ENCODE measurements around the gene CHD5.
A peak's percentile ranks its signal among the peaks of the same experiment; 100 is the strongest.

Gene CHD5

DNA sequence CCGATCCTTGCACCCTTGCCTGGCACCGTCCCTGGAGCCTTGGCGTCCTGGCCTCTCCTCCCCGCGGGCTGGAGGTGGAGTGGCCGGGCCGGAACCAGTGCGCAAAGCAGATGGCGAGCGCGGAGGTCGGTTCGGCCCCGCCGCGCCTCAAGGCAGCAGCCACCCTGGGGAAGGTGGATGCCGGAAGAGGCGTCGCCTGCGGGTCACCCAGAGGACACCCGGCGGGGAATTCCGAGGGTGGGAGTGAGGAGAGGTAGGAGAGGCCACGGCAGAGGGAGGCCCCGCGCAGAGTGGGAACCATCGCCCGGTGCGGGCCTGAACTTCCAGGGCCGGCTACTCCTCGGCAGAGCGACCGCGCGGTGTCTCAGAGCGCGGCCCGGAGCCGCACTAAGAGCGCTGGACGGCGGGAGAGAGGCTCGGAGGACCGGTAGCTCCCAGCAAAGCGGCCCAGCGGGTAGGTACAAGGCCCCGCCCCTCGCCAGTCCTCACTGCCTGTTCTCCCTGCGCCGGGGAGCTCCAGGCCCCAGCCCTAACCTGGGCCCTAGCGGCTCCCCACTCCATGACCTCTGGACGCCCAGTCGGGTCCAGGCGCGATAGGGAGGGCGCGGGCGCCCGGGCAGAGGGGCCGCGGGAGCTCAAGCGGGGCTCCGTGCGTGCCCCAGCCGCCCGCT is 25.9 kb upstream of the CHD5 start, which contains the start of gene RNF207:
RNF207 (plus strand) TSS at position 271 of the 671 bp plus-strand sequence. CDS start 417 bp downstream, outside the sequence.
- DNase-seq (ENCODE audit: insufficient read length, low spot score) (peak; percentile 86), FAIRE-seq (peak; percentile 89)
- no peak for TF ChIP-seq PAX5 (IDR thresholded peaks at IDR 0.05; ENCODE audit: insufficient read depth, low read length, severe bottlenecking)
- peak; percentile 69 for TF ChIP-seq POLR2A (IDR thresholded peaks at IDR 0.05; ENCODE audit: low read depth, low read length)
- TF ChIP-seq POLR2AphosphoS5 (IDR thresholded peaks at IDR 0.05; ENCODE audit: low read depth, low read length): peak; percentile 58
- peak; percentile 47; the same call in 1 of the 2 replicates for TF ChIP-seq TAF1 (IDR thresholded peaks at IDR 0.05; ENCODE audit: low read depth, low read length)
- TF ChIP-seq SPI1 (IDR thresholded peaks at IDR 0.05; ENCODE audit: low read depth, low read length): no peak
- no peak for TF ChIP-seq POU2F2 (IDR thresholded peaks at IDR 0.05; ENCODE audit: low read depth, low read length)

DNA sequence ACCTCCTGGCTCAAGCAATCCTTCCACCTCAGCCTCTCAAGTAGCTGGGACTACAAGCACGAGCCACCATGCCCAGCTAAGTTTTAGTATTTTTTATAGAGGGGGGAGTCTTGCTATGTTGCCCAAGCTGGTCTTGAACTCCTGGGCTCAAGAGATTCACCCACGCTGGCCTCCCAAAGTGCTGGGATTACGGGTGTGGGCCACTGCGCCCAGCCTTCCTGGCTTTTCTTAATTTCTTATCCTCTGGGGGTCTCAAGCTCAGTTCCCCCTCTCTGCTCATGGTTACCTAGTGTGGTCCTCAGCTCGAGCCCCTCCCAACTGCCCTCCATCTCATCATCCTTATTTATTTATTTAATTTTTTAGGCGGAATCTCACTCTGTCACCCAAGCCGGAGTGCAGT is 22.1 kb upstream of the CHD5 start:
- FAIRE-seq (no peak), DNase-seq (ENCODE audit: insufficient read length, low spot score) (no peak)
- TF ChIP-seq SPI1 (IDR thresholded peaks at IDR 0.05; ENCODE audit: low read depth, low read length) (no peak), POLR2A (IDR thresholded peaks at IDR 0.05; ENCODE audit: low read depth, low read length) (no peak), PAX5 (IDR thresholded peaks at IDR 0.05; ENCODE audit: insufficient read depth, low read length, severe bottlenecking) (no peak), TAF1 (IDR thresholded peaks at IDR 0.05; ENCODE audit: low read depth, low read length) (no peak), POU2F2 (IDR thresholded peaks at IDR 0.05; ENCODE audit: low read depth, low read length) (no peak), POLR2AphosphoS5 (IDR thresholded peaks at IDR 0.05; ENCODE audit: low read depth, low read length) (no peak)

DNA sequence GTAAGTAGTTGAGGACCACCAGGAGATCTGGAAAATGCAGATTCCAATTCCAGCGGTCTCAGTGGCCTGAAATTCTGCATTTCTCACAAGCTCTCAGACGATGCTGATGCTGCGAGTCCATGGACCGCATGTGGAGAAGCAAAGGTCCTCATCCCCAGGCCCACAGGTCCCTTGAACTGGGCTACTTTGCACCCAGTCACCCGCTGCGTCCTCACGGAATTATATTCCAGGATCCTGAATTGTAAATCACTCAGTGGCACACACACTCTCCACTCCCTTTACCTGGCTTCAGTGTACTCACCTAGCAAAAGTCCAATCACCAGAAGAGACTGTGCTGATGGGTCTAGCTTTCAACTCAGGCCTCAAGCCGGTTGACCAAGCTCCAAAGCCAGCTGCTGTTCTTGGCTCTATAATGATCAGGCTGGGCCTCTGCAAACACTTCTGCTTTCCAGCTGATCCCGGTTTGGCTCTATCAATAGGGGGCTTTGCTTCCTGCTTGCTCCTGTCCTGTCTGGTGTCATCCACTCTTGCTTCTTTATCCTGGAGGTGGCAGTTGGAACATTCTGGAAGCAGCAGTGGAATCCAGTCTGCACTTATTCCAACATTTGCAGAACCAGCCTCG is 20.2 kb upstream of the CHD5 start:
- no peak for DNase-seq (ENCODE audit: insufficient read length, low spot score)
- TF ChIP-seq PAX5 (IDR thresholded peaks at IDR 0.05; ENCODE audit: insufficient read depth, low read length, severe bottlenecking) (no peak), POU2F2 (IDR thresholded peaks at IDR 0.05; ENCODE audit: low read depth, low read length) (no peak), TAF1 (IDR thresholded peaks at IDR 0.05; ENCODE audit: low read depth, low read length) (no peak), POLR2A (IDR thresholded peaks at IDR 0.05; ENCODE audit: low read depth, low read length) (no peak), SPI1 (IDR thresholded peaks at IDR 0.05; ENCODE audit: low read depth, low read length) (no peak), POLR2AphosphoS5 (IDR thresholded peaks at IDR 0.05; ENCODE audit: low read depth, low read length) (no peak)
- FAIRE-seq: no peak

DNA sequence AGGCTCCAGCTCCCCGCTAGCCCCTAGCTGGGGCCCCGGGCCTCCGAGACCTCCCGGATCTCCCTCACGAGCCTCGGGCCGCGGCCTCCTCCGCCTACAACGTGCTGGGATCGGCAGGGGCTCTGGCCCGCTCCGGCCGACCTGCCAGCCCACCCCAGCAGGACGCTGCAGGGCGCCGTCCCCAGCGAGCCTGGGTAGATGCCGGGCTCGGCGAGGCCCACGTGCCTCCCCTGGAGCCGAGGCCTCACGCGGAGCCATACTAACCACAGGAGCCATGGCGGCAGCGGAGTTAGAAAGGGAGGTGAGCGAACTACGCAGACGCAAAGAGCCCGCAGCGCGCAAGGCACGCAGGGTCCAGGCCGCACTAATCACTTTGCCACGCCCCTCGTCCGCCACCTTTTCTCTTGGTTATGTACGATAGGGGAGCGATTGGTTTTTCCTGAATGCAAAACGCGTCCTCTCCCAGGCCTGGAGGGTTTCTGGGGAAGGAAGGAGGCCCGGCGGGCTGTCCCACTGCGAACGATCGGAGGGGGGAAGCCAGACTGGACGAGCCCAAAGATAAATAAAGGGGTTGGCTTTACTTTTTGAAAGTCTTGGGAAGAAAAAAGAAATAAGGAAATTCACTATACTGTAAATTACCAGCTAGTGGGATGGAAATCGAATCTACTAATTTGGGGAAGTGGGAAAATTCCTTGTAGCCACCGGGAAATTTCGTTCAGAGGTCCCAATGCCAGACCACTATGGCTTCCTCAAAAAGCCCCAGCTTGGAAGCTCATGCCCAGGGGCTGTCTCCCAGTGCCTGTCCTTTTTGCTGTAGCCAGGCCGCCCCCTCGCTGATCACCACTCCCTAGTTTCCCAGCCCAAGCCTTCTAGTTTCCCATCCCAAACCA is 19.4 kb upstream of the CHD5 start, which contains the start of gene RPL22:
RPL22 (minus strand) TSS at position 298 of the 890 bp plus-strand sequence; CDS start at position 276, 22 bp downstream.
- FAIRE-seq: peak; percentile 96
- peak; percentile 88 for DNase-seq (ENCODE audit: insufficient read length, low spot score)
- TF ChIP-seq POLR2A (IDR thresholded peaks at IDR 0.05; ENCODE audit: low read depth, low read length) (peak; percentile 85), PAX5 (IDR thresholded peaks at IDR 0.05; ENCODE audit: insufficient read depth, low read length, severe bottlenecking) (no peak), TAF1 (IDR thresholded peaks at IDR 0.05; ENCODE audit: low read depth, low read length) (peak; percentile 97), SPI1 (IDR thresholded peaks at IDR 0.05; ENCODE audit: low read depth, low read length) (peak; percentile 62), POLR2AphosphoS5 (IDR thresholded peaks at IDR 0.05; ENCODE audit: low read depth, low read length) (peak; percentile 89), POU2F2 (IDR thresholded peaks at IDR 0.05; ENCODE audit: low read depth, low read length) (peak; percentile 97)

DNA sequence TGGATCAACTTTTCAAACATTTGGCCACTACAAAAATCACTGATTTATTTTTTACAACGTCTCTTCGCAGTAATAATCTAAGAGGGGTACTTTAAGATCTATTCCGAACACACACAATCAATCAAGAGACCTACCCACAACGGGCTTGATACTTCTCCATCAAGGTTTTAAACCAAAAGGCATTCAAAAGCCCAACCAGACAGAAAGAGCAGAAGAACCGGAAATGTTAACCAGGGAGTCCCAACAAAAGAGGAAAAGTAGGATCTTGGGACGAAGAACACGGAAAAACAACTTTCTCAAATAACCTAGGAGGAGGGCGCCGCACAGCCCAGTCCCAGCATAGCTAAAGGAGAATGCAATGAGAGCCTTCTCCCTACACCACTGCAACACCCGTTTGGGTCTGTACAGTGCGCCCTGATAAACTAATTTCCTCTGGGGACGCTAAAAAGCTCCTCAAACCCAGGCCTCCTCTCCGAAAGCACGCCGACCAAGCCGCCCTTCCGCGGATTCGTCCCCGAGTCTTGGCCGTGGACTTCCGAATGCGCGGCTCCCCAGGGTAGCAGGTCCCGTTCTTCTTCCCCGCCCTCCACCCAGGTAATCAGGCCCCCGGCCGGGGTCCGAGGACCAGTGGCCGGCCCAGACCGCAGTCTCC is 18.7 kb upstream of the CHD5 start:
- FAIRE-seq (no peak), DNase-seq (ENCODE audit: insufficient read length, low spot score) (no peak)
- TF ChIP-seq POLR2A (IDR thresholded peaks at IDR 0.05; ENCODE audit: low read depth, low read length) (no peak), POLR2AphosphoS5 (IDR thresholded peaks at IDR 0.05; ENCODE audit: low read depth, low read length) (no peak), SPI1 (IDR thresholded peaks at IDR 0.05; ENCODE audit: low read depth, low read length) (no peak), PAX5 (IDR thresholded peaks at IDR 0.05; ENCODE audit: insufficient read depth, low read length, severe bottlenecking) (no peak), POU2F2 (IDR thresholded peaks at IDR 0.05; ENCODE audit: low read depth, low read length) (no peak), TAF1 (IDR thresholded peaks at IDR 0.05; ENCODE audit: low read depth, low read length) (no peak)

DNA sequence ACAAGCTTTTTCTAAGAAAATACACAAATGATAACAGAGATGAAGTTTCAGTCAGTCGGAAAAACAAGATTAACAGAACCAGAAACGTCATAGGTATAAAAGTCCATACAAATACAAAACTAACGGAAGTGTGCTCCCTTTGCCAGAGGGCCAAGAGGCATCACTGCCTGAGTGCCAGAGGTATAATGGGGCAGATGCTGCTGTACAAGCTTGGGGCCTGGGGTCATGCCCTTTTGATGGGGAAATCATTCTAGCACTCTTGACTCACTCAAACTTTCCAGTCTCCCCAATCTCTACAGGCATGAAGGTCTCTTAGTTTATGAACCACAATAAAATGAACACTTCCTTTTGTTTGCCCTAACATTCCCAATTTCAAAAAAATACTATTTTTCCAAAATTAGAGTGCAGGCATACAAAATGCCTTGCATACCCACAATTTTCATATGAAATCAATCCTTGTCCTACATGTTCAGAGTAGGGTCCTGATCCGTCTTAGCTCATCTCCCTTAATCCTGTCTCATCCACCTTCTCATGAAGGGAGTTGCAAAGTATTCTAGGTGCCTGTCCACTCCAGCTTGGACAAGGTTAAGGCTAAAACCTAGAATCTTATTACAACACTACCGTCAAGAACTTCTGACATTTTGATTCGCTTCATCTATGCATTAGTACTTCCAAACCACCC is 17.8 kb upstream of the CHD5 start:
- TF ChIP-seq POLR2AphosphoS5 (IDR thresholded peaks at IDR 0.05; ENCODE audit: low read depth, low read length) (no peak), POLR2A (IDR thresholded peaks at IDR 0.05; ENCODE audit: low read depth, low read length) (no peak), SPI1 (IDR thresholded peaks at IDR 0.05; ENCODE audit: low read depth, low read length) (no peak), POU2F2 (IDR thresholded peaks at IDR 0.05; ENCODE audit: low read depth, low read length) (no peak), TAF1 (IDR thresholded peaks at IDR 0.05; ENCODE audit: low read depth, low read length) (no peak), PAX5 (IDR thresholded peaks at IDR 0.05; ENCODE audit: insufficient read depth, low read length, severe bottlenecking) (no peak)
- DNase-seq (ENCODE audit: insufficient read length, low spot score): no peak
- no peak for FAIRE-seq

DNA sequence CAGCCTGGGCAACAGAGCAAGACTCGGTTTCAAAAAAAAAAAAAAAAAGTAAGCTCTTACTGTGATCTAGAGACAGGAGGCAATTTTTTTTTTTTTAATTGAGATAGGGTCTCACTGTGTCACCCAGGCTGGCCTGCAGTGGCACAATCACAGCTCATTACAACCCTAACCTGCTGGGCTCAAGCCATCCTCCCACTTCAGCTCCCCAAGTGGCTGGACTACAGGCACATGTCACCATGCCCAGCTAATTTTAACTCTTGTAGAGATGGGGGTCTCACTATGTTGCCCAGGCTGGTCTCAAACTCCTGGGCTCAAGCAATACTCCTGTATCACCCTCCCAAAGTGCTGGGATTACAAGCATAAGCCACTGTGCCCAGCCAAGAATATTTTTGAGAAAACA is 11.8 kb upstream of the CHD5 start:
- no peak for FAIRE-seq
- no peak for TF ChIP-seq TAF1 (IDR thresholded peaks at IDR 0.05; ENCODE audit: low read depth, low read length)
- TF ChIP-seq POU2F2 (IDR thresholded peaks at IDR 0.05; ENCODE audit: low read depth, low read length): no peak
- TF ChIP-seq POLR2A (IDR thresholded peaks at IDR 0.05; ENCODE audit: low read depth, low read length): no peak
- TF ChIP-seq PAX5 (IDR thresholded peaks at IDR 0.05; ENCODE audit: insufficient read depth, low read length, severe bottlenecking): no peak
- no peak for TF ChIP-seq SPI1 (IDR thresholded peaks at IDR 0.05; ENCODE audit: low read depth, low read length)
- TF ChIP-seq POLR2AphosphoS5 (IDR thresholded peaks at IDR 0.05; ENCODE audit: low read depth, low read length): no peak
- no peak for DNase-seq (ENCODE audit: insufficient read length, low spot score)

DNA sequence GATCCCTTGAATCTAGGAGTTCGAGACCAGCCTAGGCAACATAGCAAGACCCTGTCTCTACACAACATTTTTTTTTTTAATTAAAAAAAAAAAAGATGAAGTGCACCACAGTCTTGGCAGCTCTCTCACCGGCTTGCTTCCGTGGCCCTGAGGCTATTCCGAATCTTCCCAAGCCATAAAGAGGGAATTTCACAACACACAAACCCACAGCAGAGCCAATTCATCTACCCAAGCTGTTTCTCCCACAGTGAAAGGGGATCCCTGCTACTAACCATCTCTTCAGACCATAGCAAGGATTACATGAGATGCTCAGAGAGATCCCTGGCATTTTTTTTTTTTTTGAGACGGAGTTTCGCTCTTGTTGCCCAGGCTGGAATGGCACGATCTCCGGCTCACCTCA is 8.3 kb upstream of the CHD5 start:
- DNase-seq (ENCODE audit: insufficient read length, low spot score) (no peak), FAIRE-seq (no peak)
- TF ChIP-seq TAF1 (IDR thresholded peaks at IDR 0.05; ENCODE audit: low read depth, low read length) (no peak), POU2F2 (IDR thresholded peaks at IDR 0.05; ENCODE audit: low read depth, low read length) (no peak), PAX5 (IDR thresholded peaks at IDR 0.05; ENCODE audit: insufficient read depth, low read length, severe bottlenecking) (no peak), POLR2AphosphoS5 (IDR thresholded peaks at IDR 0.05; ENCODE audit: low read depth, low read length) (no peak), SPI1 (IDR thresholded peaks at IDR 0.05; ENCODE audit: low read depth, low read length) (no peak), POLR2A (IDR thresholded peaks at IDR 0.05; ENCODE audit: low read depth, low read length) (no peak)

Measured in GM12891 (cell line).